HG02973 (cell line): ENCODE measurements around the gene TIFAB.

Experiments
- ATAC-seq: cut with Tn5 transposase; IDR thresholded peaks from one replicate; pipeline ENCODE4 v1.9.1; 2021; ENCODE audit warnings: moderate library complexity; ENCODE audit not compliant: unreplicated experiment

Gene TIFAB

GRCh38 chr5:135460246-135461033 lies 8.3 kb upstream of the TIFAB start:
- no peak for ATAC-seq

- ATAC-seq = no peak
These were observed 6.8 kb upstream of the TIFAB start for GRCh38 chr5:135458921-135459331.

- ATAC-seq = no peak
These were observed 6.2 kb upstream of the TIFAB start for GRCh38 chr5:135458356-135458755.

GRCh38 chr5:135457424-135458071 lies 5.4 kb upstream of the TIFAB start:
- ATAC-seq = peak; percentile 63

GRCh38 chr5:135456238-135457099 lies 4.3 kb upstream of the TIFAB start:
- ATAC-seq = peak; percentile 70

- ATAC-seq = no peak
These were observed 3.7 kb upstream of the TIFAB start for GRCh38 chr5:135455876-135456237.

GRCh38 chr5:135454946-135455345 lies 2.8 kb upstream of the TIFAB start:
- ATAC-seq = no peak

GRCh38 chr5:135453613-135454012 lies 1.5 kb upstream of the TIFAB start:
- ATAC-seq = no peak

- ATAC-seq = no peak
These were observed 400 bp downstream of the TIFAB start for GRCh38 chr5:135451581-135452320.

GRCh38 chr5:135450952-135451351 lies 1.2 kb downstream of the TIFAB start:
- no peak for ATAC-seq

GRCh38 chr5:135450336-135450735 lies 1.8 kb downstream of the TIFAB start:
- ATAC-seq = no peak

- no peak for ATAC-seq
These were observed 2.5 kb downstream of the TIFAB start for GRCh38 chr5:135449644-135450043.

GRCh38 chr5:135448791-135449507 lies 3.2 kb downstream of the TIFAB start:
- ATAC-seq = no peak

GRCh38 chr5:135448071-135448739 lies 3.9 kb downstream of the TIFAB start:
- no peak for ATAC-seq

- ATAC-seq = no peak
These were observed 4.7 kb downstream of the TIFAB start, which contains the start of gene DCANP1 for GRCh38 chr5:135447298-135447929. TSS of gene DCANP1 (minus strand) at chr5:135447348. CDS start at chr5:135447108, 240 bp downstream.

GRCh38 chr5:135446615-135447014 lies 5.5 kb downstream of the TIFAB start:
- no peak for ATAC-seq

GRCh38 chr5:135446206-135446605 lies 5.9 kb downstream of the TIFAB start:
- ATAC-seq = no peak

GRCh38 chr5:135445306-135445985 lies 6.7 kb downstream of the TIFAB start:
- no peak for ATAC-seq

GRCh38 chr5:135444881-135445280 lies 7.3 kb downstream of the TIFAB start:
- ATAC-seq = no peak
